Lung (tissue), 12 donors: ENCODE results near the gene DLG3. TPM values are rescaled to one million over a fixed set of nuclear protein-coding genes. Genes with fewer than 3 reads are reported as not detected.

Experiments used
- ATAC-seq: fragments of 200-7000 bp; cut with Tn5 transposase; one replicate; pipeline ENCODE4 v1.9.1; 2020; ENCODE audit warnings: moderate number of reproducible peaks; ENCODE audit not compliant: insufficient read depth, low FRiP score
- DNase-seq, 3 donors: peaks; one replicate each; pipeline ENCODE4 v3.0.0-alpha.2; 2013 to 2017
- H3K27ac ChIP-seq, 2 donors: one replicate each; pipeline ENCODE4 v1.5.1; 2013; ENCODE audit warnings: mild to moderate bottlenecking in 2 of 2, moderate library complexity in 2 of 2, control low read depth in 1 of 2, inconsistent platforms in 1 of 2, low read depth in 1 of 2, low read length in 1 of 2
- H3K27me3 ChIP-seq, 3 donors: one replicate each; pipeline ENCODE4 v1.5.1; 2013; ENCODE audit warnings: low read length in 2 of 3; ENCODE audit not compliant: control insufficient read depth in 3 of 3, insufficient read depth in 3 of 3
- H3K36me3 ChIP-seq, 4 donors: one replicate each; pipeline ENCODE4 v1.5.1; 2013; ENCODE audit warnings: low read length in 4 of 4, mild to moderate bottlenecking in 1 of 4, moderate library complexity in 1 of 4; ENCODE audit not compliant: control insufficient read depth in 4 of 4, insufficient read depth in 4 of 4
- H3K4me1 ChIP-seq, 5 donors: one replicate each; pipeline ENCODE4 v1.5.1; 2013; ENCODE audit warnings: low read length in 5 of 5, mild to moderate bottlenecking in 2 of 5, moderate library complexity in 1 of 5; ENCODE audit not compliant: control insufficient read depth in 5 of 5, insufficient read depth in 5 of 5
- H3K4me3 ChIP-seq: one replicate; pipeline ENCODE4 v1.5.1; 2013; ENCODE audit warnings: mild to moderate bottlenecking, control low read depth, moderate library complexity
- H3K9ac ChIP-seq, 2 donors: one replicate each; pipeline ENCODE4 v1.5.1; 2013; ENCODE audit warnings: low read length in 2 of 2, control low read depth in 1 of 2; ENCODE audit not compliant: insufficient read depth in 1 of 2
- H3K9me3 ChIP-seq, 4 donors: one replicate each; pipeline ENCODE4 v1.5.1; 2013; ENCODE audit warnings: low read length in 3 of 4, mild to moderate bottlenecking in 1 of 4, moderate library complexity in 1 of 4; ENCODE audit not compliant: control insufficient read depth in 4 of 4, insufficient read depth in 3 of 4
- WGBS, 2 donors: extraction: QIAGEN DNeasy Blood & Tissue Kit; methylation state at CpG; one replicate each; pipeline ENCODE4 v1.1.7; 2013; 5-methylcytosine and 5-hydroxymethylcytosine counted together
- polyA plus RNA-seq, 2 donors: library from polyadenylated mRNA; stranded (reverse); fragments of 200-250 nt; gene quantifications; one replicate each; pipeline ENCODE4 v1.2.1, GENCODE V29; 2013
- total RNA-seq, 2 donors: library from RNA; depleted of rRNA in 1 of 2; stranded (reverse); fragments of >200 nt in 1 of 2; gene quantifications; one replicate each; pipeline ENCODE4 v1.2.1, GENCODE V29; 2014 to 2021
- TF ChIP-seq, protein P1 (sequence below): IDR thresholded peaks from 2 replicates; pipeline ENCODE4 v1.5.1; 2012; ENCODE audit warnings: mild to moderate bottlenecking; ENCODE audit errors: control extremely low read depth, extremely low read depth
- donor health status: control.
- donor health status: control.
- donor health status: Bipolar disorder and iron deficiency.
- donor health status: healthy.
- donor health status: DM: yes; HTN: yes; CAD: no.

Gene DLG3
- total and polyA plus RNA-seq, 4 donors = 9.3 to 31.5 (median 18.6) TPM

GRCh38 chrX:70461026-70461425 lies 16.4 kb downstream of the DLG3 start:
- WGBS, 2 donors = 72 to 95% methylated on average over 2 of the region's 2 CpGs
- H3K4me3 ChIP-seq = no peak overlapping the region
- H3K27me3 ChIP-seq = no peaks in the 10 kb centered on the region
- DNase-seq = no peak
- no peak for ATAC-seq
- H3K9ac ChIP-seq = no peak overlapping the region
- peaks cover 0 to 5% (median 0%) of the 10 kb centered on the region in 5 donors for H3K4me1 ChIP-seq
- TF ChIP-seq, protein P1, sequence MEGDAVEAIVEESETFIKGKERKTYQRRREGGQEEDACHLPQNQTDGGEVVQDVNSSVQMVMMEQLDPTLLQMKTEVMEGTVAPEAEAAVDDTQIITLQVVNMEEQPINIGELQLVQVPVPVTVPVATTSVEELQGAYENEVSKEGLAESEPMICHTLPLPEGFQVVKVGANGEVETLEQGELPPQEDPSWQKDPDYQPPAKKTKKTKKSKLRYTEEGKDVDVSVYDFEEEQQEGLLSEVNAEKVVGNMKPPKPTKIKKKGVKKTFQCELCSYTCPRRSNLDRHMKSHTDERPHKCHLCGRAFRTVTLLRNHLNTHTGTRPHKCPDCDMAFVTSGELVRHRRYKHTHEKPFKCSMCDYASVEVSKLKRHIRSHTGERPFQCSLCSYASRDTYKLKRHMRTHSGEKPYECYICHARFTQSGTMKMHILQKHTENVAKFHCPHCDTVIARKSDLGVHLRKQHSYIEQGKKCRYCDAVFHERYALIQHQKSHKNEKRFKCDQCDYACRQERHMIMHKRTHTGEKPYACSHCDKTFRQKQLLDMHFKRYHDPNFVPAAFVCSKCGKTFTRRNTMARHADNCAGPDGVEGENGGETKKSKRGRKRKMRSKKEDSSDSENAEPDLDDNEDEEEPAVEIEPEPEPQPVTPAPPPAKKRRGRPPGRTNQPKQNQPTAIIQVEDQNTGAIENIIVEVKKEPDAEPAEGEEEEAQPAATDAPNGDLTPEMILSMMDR = no peak
- no peak overlapping the region for H3K27ac ChIP-seq
- no peaks in the 10 kb centered on the region for H3K9me3 ChIP-seq
- peaks cover 0 to 3% (median 0%) of the 10 kb centered on the region in 4 donors for H3K36me3 ChIP-seq

- DNase-seq = no peak
- no peaks in the 10 kb centered on the region for H3K4me1 ChIP-seq
- H3K4me3 ChIP-seq = no peak overlapping the region
- peaks cover 0 to 3% (median 0%) of the 10 kb centered on the region in 4 donors for H3K36me3 ChIP-seq
- no peaks in the 10 kb centered on the region for H3K27me3 ChIP-seq
- no peak overlapping the region for H3K27ac ChIP-seq
- no peaks in the 10 kb centered on the region for H3K9me3 ChIP-seq
- H3K9ac ChIP-seq = no peak overlapping the region
- ATAC-seq = no peak
- TF ChIP-seq, protein P1 = no peak
Measured at GRCh38 chrX:70464051-70464450, 19.4 kb downstream of the DLG3 start.

- H3K27me3 ChIP-seq = no peaks in the 10 kb centered on the region
- H3K4me1 ChIP-seq = no peaks in the 10 kb centered on the region
- H3K9me3 ChIP-seq = no peaks in the 10 kb centered on the region
- no peak overlapping the region for H3K4me3 ChIP-seq
- peaks cover 0 to 3% (median 0%) of the 10 kb centered on the region in 4 donors for H3K36me3 ChIP-seq
- TF ChIP-seq, protein P1 = no peak
- no peak overlapping the region for H3K9ac ChIP-seq
- no peak for DNase-seq
- no peak overlapping the region for H3K27ac ChIP-seq
- ATAC-seq = no peak
Measured at GRCh38 chrX:70466968-70467367, 22.3 kb downstream of the DLG3 start.

DNA sequence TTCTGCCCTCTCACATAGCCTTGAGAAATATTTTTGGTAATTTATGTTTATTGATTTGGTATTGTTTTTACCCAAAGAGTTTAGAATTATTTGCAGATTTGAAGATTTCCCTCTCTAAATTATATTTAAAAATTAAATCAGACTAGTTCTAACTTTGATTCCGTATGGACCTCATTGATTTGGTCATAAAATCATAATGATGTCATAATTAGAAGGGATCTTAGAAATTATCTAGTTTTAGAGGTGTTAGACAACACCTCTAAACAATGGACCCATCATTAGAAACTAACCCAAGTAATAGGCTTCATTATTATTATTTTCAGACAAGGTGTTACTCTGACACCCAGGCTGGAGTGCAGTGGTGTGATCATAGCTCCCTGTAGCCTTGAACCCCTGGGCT lies 24.1 kb downstream of the DLG3 start:
- WGBS, 2 donors = 76 to 96% methylated on average over 1 of the region's 1 CpG
- Histone ChIP-seq H3K9ac (no peak overlapping the region), H3K27me3 (no peaks in the 10 kb centered on the region), H3K36me3 (no peaks in the 10 kb centered on the region), H3K4me1 (no peaks in the 10 kb centered on the region), H3K4me3 (no peak overlapping the region), H3K27ac (no peak overlapping the region), H3K9me3 (no peaks in the 10 kb centered on the region)
- TF ChIP-seq, protein P1 = no peak
- DNase-seq = no peak
- no peak for ATAC-seq
